SIG-M5 treated with dmso at 0.1 percent for 504 hours (cell line): Measurements from ENCODE around the gene C1orf216.
"Not testable (repeated sequence)": the region's sequence is repeated elsewhere in the genome, so short reads cannot be mapped to it uniquely, and the experiment has no call there.

ENCODE experiments used
- DNase-seq: peaks from one replicate; lab custom pipeline; 2025; ENCODE audit not compliant: unreplicated experiment; lab: John Stamatoyannopoulos, UW

Gene C1orf216, protein sequence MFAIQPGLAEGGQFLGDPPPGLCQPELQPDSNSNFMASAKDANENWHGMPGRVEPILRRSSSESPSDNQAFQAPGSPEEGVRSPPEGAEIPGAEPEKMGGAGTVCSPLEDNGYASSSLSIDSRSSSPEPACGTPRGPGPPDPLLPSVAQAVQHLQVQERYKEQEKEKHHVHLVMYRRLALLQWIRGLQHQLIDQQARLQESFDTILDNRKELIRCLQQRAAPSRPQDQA

DNA sequence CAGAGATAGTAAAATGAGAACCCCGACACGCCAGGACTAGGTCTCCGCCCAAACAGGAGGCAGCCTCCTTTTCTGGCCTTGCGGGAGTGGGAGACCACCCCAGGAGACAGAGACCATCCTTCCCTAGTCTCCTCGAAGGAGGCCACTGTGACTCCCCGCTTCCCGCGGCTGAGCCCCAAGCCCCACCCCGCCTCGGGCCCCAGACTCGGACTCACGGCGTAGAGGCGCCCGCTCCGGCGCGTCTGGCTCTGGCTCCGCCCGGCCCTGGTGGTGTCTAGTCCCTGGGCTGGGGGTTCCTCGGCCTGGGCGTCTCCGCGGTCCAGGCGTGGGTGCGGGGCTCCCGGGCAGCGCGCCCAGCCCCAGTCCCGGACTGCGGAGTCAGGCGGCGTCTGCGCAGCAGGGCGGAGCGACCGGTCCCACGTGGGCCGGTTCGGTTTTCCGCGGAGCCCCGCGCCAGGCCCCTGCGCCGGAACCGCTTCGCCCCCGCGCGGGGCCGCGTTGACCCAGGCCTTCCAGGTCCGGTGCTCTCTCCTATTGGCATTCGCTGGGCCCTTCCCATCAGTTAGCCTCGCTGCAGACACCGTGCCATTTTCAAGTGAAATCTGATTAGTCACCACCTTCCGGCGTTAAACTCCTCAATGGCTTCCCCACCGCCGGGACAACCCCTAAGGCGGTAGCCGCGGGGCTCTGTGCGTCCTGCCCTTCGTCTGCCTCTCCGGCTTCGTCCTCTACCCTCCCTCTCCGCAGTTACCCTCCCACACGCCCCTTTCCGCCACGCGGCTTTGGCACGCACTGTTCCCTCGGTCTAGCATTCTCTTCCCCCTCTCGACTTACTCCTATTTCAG is at the start of gene C1orf216:
TSS of gene C1orf216 (minus strand) at position 393 of the 845 bp plus-strand sequence. CDS start 2,563 bp downstream, outside the sequence.
- DNase-seq, result peak; percentile 52

DNA sequence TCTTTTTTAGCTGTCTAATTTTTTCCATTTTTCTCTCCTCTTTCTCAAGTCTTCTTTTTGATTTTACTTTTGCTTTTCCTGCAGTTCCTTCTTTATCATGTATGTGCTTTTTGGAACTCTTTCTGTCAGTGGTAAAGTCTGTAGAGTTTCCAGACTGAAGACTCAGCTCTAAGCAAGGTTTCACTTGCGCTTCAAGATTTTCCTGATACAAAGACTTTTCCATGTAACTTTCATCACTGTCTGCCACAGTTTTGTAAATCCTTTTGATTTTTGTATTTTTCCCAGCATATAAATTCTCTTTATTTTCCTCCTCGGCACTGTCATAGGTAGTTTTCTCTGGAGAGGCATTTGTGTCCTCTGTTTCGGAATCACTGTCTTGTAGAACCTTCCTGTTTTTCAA is 45.6 kb upstream of the C1orf216 start:
- no peak for DNase-seq

DNA sequence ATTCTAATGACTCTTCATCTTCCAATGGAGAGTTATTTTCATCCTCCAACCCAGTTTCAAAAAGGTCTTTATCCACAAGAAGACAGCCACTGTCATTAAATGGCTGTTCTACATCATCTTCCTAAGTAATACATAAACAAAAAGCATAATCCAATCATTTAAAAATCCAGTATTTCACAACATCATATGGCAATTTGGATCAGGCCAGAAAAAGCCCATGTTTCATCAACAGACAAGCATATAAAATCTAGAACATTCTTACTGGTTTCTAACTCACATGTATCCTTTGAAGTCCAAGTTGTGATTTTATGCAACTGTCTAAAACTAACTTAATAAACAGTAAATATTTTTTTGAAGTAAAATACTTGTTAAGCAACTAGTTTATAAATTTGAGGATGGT is 44.5 kb upstream of the C1orf216 start:
- no peak for DNase-seq

DNA sequence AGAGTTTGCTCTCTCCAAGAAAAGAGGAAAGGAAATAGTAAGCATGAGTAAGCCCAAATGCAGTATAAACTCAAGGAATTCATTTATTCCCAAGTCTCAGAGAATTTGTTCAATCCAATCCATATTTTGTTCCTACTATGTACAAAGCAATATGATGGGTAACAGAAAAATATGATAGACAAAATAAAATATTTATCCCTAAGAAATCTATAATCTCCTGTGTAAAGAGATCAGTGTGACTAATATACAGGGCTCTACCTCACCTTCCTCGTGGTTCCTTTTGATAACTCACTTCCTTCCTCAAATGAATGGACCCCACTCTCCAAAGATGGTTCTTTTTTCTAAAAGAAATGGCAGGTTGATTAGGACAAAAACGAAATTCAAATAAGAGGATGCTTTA is 43.5 kb upstream of the C1orf216 start:
- DNase-seq, result no peak

DNA sequence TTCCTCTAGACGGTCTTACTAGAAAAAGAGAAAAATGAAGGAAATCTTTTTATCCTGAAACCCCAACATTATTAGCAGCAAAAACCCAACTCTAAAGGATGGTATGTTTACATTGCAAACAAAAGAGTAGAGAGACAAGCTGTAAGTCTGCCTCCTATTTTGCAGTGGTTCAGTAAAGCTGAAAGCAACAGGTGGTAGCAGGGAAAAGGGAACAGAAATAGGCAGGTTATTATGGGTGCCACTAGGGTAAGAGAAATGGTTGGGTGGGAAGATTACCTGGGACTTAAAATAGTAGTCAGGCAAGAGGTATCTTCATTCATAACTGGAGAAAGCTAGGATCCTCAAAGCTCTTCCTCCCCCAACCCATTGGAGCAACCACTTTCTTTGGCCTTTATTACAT is 37.4 kb upstream of the C1orf216 start:
- no peak for DNase-seq

DNA sequence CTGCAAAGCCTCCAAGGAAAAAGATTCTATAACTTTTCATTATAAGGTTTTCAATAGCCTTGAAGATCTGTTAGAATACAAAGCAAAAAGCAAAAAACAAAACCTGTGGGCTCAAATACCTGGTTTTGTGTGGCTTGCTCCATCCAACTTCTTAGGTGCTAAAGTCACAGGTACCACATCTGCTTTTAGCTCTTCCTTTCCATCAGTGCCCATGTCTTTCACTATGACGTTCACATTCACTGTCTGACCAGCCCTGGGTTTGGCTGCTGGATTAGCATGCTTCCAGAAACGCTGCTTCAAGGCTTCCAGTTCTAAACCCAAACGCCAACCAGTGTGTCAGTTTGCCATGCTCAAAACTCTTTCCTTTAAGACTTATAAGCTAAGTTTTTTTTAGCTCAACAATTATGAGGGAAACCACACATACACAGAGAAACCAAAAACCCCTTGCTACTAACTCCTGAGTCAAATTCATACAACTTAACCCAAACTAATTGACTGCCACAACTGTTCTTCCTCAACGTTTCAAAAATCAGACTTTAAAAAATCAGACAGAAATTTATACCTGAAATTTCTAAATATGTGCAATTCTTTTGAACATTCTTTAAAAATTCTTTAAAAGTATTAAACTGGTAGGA is 35.1 kb upstream of the C1orf216 start:
- no peak for DNase-seq

DNA sequence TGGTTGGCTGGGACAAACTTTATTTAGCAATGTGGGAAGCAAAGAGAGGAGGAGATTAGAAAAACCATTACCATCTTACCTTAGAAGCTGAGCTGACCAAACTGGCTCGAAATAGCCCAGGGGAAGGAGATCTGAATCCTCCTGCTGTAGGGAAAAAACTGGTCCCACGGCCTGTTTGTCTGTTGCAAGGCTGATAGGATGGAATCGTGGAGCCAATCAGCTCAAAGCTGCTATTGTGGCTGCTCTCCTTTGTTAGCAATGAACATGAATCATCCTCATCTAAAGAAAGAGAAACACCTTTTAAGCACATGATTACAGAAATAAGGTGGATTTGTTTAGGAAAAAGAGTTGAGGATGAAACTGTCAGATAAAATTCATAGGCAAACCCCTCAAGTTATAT is 29.6 kb upstream of the C1orf216 start:
- peak; percentile 40 for DNase-seq

DNA sequence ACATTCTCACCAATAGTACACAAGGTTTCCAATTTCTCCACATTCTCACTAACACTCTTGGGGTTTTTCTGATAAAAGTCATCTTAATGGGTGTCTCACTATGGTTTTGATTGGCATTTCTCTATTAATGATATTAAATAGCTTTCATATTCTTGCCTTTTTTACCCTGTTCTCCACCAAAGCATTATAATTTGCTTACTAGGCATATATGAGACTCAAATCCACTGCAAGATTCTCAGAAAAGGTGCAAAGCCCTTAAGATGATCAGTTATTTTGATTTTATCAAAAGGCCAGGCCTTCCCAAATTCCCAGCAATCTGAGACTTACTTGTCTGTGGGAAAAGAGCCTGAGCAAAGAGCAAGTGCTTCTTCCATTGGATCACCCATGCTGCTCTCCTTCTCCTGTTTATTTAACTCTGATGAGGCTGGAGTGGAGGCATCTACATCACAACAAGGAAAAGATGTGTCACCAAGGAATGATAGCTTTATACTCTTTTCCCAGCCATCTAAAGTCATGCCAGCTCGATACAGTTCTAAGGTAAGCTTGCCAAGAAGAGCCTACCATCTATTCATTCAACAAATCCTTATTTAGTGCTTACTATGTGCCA is 26.5 kb upstream of the C1orf216 start:
- DNase-seq, result no peak

DNA sequence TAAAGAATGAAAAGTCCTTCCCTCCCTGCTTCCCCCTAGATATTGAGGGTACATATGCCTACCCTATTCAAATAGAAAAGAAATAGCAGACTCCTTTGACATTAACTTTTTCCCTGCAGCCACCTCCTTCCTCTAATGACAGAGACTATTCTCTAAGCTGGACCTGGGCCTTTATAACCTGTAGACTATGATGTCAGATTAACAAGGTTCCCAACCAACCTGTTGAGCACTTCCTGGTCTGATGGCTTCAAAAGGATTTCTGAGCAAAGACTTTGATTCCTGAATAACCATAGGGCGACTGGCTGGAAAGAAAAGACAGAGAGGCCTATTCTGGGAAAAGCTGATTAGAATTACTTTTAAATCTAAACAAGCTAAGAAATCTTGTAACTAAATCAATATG is 18.4 kb upstream of the C1orf216 start:
- no peak for DNase-seq

DNA sequence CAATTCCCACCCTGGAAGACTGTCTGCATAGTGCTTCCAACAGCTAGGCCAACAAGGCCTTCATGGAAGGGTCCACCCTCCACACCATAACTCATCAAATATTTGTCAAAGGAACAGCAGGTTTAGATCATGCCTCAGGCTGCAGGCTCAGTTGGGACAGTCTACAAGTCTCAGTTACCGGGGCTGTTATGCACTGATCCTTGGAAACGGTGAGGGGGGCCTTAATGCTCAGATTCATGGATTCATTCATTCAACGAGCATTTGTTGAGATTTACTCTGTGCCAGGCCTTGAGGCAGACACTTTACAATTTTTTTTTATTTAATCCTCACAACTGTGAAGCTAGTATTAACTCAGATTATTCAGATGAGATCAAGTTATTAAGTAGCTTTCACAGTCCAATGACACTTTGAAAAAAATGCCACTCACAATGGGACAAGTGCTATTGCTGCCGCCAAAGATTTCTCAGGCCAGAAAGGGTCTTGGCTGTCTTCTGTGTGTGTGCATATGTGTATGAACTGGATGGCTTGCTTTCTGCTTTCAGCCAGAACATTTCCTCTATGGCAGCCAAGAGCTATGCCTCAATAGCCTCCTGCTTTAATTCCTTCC is 8.9 kb upstream of the C1orf216 start:
- no peak for DNase-seq

DNA sequence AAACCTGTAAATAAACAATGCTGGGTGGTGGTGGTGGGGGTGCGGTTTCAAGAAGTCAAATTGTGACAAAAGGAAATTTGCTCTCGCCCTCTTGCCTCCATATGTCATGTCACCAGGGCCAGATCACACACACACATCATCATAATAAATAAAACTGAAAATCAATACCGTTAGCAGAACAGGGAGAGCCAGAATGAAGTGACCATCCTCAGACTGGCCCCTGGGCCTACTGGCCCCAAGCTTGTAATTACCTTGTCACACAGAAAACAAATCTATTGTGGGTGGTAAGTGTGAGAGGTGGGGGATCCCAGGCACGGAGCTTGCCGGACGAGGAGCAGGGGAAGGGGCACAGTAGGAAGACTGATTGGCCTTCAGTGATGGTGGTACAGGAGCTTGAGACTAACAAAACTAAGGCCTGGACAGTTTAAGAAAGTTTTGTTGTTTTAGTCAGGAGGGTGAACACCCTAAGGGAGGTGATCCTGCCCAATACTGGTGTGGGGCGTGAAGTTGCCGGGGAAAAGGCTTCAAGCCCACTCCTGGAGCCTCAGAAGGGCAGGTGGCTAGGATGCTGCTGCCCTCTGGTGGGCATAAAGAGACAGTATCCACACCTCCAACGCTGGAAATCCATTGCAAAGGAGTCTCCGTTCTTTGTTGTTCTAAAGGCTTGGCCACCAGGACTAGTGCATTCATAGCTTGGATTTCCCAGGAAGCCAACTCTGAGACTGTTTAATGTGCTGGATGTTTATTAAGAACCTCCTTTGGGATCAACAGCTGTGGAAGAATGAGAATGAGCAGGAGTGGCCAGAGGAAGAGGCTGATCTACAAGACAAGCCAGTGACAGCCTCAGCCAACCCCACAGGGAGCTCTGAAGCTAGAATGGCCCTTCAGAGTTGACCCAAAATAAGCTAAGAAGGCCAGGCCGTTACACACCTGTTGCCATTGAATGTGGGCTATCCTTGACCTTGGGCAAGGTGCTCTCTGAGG is 8.1 kb upstream of the C1orf216 start:
- DNase-seq, result peak; percentile 42

DNA sequence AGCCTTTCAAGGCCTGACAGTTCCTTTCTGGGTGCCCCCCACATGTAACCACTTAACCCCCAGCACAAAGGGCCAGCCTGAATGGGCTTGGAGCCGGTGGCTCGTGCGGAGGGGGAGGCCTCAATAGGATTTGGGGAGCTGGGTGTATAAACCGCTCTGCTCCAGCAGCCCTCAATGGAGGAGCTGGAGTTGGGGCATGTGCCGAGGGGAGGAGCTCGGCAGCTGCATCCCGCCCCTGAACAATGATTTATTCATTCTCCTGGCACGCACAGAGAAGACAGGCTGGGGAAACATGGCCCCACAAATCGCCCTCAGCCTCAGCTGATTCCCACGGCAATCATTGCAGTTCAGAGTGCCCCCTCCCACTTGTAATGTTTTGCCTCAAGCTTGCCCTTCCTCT is 6.9 kb upstream of the C1orf216 start:
- DNase-seq, result no peak

DNA sequence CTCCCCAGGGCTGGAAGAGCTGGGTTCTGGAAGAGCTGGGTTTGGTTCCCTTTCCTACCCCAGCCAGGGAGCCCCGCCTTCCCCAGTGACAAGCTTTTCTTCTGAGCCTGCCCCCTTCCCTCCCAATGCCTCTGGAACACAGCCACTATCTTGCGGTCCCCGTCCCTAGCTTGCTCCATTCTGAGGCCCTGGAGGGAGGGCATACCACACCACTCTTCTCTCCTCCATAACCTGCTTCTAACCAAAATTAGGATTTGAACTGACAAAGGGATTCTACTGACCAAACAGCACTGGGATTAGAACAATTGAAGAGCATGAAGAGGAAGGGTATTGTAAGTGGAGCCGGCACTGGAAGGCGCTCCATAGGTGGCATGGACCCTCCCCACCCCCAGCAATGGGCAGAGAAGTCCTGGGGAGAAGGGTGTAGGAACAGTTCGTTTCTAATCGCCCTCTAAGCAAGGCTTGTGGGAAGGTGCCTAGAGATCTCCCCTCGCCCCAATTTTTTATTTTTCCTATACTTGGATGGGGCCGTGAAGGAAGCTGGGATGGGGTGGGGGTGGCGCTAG is 690 bp downstream of the C1orf216 start:
- peak; percentile 69 for DNase-seq

DNA sequence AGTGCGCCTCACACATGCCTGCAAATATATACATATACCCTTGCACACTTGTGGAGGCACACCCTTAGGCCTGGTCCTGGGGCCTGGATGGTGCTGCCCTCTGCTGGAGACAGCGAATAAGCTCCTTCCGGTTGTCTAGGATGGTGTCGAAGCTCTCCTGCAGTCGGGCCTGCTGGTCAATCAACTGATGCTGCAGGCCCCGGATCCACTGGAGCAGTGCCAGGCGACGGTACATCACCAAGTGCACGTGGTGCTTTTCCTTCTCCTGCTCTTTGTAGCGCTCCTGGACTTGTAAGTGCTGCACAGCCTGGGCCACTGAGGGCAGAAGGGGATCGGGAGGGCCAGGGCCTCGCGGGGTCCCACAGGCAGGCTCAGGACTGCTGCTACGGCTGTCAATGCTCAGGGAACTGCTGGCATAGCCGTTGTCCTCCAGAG is 3.1 kb downstream of the C1orf216 start:
- peak; percentile 57 for DNase-seq

DNA sequence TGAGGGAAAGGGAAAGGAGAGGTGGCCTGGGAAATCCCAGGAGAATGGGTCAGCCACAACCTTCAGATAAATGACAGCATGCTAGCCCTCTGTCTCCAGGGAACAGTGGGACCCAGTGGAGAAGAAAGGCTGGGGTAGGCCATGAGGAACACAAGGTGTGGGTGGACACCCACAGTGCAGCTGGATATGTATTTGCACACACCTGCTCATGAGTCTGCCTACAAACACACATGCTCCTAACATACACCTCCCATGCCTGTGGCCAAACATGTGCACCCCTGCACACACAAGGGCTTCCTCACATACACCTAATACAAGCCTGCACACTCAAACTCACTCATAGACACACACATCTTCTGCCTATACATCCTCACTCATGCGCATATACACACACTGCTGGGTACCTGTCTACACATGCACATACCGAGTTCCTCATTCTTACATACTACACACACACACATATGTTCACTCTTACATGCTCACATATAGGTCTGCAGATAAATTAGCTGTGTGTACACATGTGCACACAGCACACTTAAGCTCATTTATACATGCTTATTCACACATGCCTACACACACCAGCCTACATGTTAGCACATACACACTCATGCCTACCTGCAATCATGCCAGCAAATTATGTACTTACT is 3.6 kb downstream of the C1orf216 start:
- no peak for DNase-seq

DNA sequence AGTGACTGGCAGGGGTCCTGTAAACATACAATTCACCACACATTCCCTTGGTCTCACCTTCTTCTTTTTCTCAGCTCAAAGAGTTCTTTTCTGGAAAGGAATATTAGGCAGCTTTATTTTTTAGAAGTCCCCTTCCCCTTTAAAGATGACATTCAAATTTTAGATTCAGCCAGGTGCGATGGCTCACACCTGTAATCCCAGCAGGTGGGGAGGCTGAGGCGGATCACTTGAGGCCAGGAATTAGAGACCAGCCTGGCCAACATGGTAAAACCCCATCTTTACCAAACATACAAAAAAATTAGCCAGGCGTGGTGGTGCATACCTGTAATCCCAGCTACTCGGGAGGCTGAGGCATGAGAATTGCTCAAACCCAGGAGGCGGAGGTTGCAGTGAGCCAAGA is 7.6 kb downstream of the C1orf216 start:
- DNase-seq, result not testable (repeated sequence)

DNA sequence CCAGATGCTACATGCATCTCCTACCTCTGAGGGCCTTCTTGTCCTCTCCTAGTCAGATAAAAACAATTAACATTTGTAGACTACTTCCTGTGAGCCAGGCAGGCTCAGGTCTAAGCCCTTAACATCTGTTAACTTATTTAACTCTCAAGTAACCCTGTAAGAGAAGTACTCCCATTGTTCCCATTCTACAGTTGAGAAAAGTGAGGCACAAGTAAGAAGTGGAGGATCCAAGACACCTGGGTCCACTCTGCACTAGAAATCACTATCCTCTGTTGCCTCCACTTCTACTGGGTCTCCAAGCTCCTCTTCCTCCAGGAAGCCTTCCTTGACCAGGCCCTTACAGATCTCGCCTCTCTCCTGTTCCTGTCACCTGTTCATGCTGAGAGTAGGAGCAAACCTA is 9.7 kb downstream of the C1orf216 start:
- no peak for DNase-seq

DNA sequence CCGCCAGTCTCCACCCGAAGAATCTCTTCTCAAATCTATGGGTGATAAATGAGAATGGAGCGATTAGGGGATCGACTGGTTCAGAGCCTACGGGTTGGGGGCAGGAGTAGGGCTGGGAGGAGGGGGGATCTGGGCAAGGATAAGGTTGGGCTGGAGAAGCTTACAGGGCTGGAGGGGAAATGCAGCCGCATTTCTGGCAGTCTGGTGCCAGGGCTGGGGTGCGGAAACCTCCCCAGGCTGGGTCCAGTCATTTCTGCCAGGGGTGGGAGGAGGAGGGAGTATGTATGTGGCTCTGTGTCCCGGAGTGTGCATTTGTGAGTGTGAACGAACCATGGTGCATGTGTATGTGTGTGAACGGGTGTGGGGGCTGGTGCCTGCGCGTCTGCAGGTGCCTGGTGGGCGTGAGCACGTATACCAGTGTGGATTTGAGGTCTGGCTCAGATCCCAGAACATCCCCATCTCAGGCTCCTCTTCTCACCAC is 10.2 kb downstream of the C1orf216 start:
- no peak for DNase-seq
